ENCODE data around the gene BAIAP2. TPM values are rescaled to one million over a fixed set of nuclear protein-coding genes. Genes with fewer than 3 reads are reported as not detected.
A peak's percentile ranks its signal among the peaks of the same experiment; 100 is the strongest.

The BAIAP2 gene
- total and polyA plus RNA-seq, 12 donors, result 9.5 to 25.8 (median 15.6) TPM

GRCh38 chr17:81163051-81163695 lies 128.2 kb downstream of the BAIAP2 start:
- WGBS, 2 donors, result 90 to 92% methylated on average over 19 of the region's 19 CpGs
- Histone ChIP-seq H3K4me1 (peaks cover 0 to 26% (median 17%) of the 10 kb centered on the region in 9 donors), H3K27me3 (peaks cover 0 to 45% (median 23%) of the 10 kb centered on the region in 7 donors), H3K9me3 (no peaks in the 10 kb centered on the region), H3K36me3 (no peaks in the 10 kb centered on the region), H3K27ac (no peak overlapping the region), H3K4me3 (no peak overlapping the region)
- DNase-seq, result no peak
- no peak for TF ChIP-seq CTCF (IDR thresholded peaks at IDR 0.05)
- intact Hi-C loops (cut with DNase I), result no loop called here
- ATAC-seq, result no peak

GRCh38 chr17:81163703-81164370 lies 128.9 kb downstream of the BAIAP2 start:
- intact Hi-C loops (cut with DNase I), result no loop called here
- WGBS, 2 donors, result 92 to 95% methylated on average over 15 of the region's 15 CpGs
- Histone ChIP-seq H3K4me3 (no peak overlapping the region), H3K9me3 (no peaks in the 10 kb centered on the region), H3K4me1 (peaks cover 0 to 26% (median 17%) of the 10 kb centered on the region in 9 donors), H3K36me3 (no peaks in the 10 kb centered on the region), H3K27me3 (peaks cover 0 to 45% (median 23%) of the 10 kb centered on the region in 7 donors), H3K27ac (no peak overlapping the region)
- ATAC-seq (no peak), DNase-seq (no peak)
- TF ChIP-seq CTCF (IDR thresholded peaks at IDR 0.05), result no peak

GRCh38 chr17:81164371-81165245 lies 129.7 kb downstream of the BAIAP2 start:
- WGBS, 2 donors, result 70 to 77% methylated on average over 19 of the region's 19 CpGs
- Histone ChIP-seq H3K27me3 (peaks cover 0 to 45% (median 23%) of the 10 kb centered on the region in 7 donors), H3K4me1 (peaks cover 0 to 24% (median 16%) of the 10 kb centered on the region in 9 donors), H3K4me3 (peak overlapping the region in 4 of 10 donors; percentile 48 to 52 (median 49)), H3K9me3 (no peaks in the 10 kb centered on the region), H3K36me3 (no peaks in the 10 kb centered on the region), H3K27ac (peak overlapping the region in 2 of 10 donors; percentile 22 to 48)
- DNase-seq (no peak), ATAC-seq (peak in 3 of 8 donors; percentile 14 to 42 (median 25))
- intact Hi-C loops (cut with DNase I), result no loop called here
- TF ChIP-seq CTCF (IDR thresholded peaks at IDR 0.05), result no peak

All from heart right ventricle (tissue), 16 donors.